Testis (tissue), 2 donors: ENCODE measurements around the gene ADAM21.

Experiments
- POLR2A ChIP-seq: fragments of 450-650 bp; IDR thresholded peaks from one replicate; pipeline ENCODE4 v1.6.1; 2017; ENCODE audit warnings: antibody characterized with exemption, mild to moderate bottlenecking, moderate library complexity
- TF ChIP-seq, protein P1 (sequence below), 3 experiments: fragments of 450-650 bp in 2 of 3; fragments of 200-600 bp in 1 of 3; sonication (generic) in 1 of 3; IDR thresholded peaks; one replicate each; pipeline ENCODE4 v1.5.1; 2016 to 2019; ENCODE audit warnings: antibody characterized with exemption in 3 of 3, mild to moderate bottlenecking in 2 of 3, moderate library complexity in 1 of 3

DNA sequence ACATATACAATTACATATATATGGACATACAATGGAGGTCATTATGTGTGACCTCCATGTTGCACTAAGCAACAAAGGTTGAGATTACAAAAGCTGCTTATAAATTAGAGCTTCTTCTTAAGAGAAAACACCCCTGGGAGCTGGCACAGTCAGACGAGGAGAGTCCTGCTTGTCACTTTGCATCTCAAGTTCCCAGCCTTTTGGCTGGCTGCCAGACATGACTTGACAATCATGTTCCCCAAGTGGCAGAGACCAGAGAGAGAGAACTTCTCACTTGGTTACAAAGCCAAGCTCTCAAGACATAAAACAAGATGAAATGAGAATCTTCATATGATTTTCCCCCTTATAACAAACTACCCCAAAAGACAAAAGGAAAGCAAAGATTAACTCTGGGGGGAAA is 26.6 kb upstream of the ADAM21 start:
- TF ChIP-seq, protein P1, sequence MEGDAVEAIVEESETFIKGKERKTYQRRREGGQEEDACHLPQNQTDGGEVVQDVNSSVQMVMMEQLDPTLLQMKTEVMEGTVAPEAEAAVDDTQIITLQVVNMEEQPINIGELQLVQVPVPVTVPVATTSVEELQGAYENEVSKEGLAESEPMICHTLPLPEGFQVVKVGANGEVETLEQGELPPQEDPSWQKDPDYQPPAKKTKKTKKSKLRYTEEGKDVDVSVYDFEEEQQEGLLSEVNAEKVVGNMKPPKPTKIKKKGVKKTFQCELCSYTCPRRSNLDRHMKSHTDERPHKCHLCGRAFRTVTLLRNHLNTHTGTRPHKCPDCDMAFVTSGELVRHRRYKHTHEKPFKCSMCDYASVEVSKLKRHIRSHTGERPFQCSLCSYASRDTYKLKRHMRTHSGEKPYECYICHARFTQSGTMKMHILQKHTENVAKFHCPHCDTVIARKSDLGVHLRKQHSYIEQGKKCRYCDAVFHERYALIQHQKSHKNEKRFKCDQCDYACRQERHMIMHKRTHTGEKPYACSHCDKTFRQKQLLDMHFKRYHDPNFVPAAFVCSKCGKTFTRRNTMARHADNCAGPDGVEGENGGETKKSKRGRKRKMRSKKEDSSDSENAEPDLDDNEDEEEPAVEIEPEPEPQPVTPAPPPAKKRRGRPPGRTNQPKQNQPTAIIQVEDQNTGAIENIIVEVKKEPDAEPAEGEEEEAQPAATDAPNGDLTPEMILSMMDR (IDR thresholded peaks at IDR 0.05): no peak
- TF ChIP-seq POLR2A: no peak
